GM20000 (cell line): ENCODE results near the gene STAC.

Source experiments
- DNase-seq: peaks from one replicate; pipeline ENCODE4 v3.0.0; 2012; ENCODE audit warnings: low spot score
- TF ChIP-seq, protein P1 (sequence below): IDR thresholded peaks from 2 replicates; pipeline ENCODE4 v1.5.1; 2012; ENCODE audit warnings: mild to moderate bottlenecking, control low read depth; ENCODE audit errors: extremely low read depth, missing control alignments

STAC gene

DNA sequence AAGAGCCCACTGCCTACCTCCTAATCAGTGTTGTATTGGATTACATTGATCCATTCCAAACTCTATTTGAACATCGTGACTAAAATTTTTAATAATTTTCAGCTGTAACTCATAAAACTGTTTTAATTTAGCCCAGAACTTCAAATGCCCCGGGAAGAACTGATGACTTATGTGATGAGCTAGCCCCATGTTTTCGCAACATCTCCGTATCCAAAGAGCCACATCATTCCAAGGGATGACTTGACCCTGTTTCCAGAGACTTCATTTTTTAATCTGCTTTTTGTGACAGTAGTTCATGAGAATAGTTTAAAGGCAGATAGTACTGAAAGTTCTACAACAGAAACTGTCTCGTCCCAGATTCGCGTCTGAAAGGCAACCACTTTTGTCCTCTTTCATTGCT is 97.4 kb downstream of the STAC start:
- no peak for DNase-seq
- TF ChIP-seq, protein P1, sequence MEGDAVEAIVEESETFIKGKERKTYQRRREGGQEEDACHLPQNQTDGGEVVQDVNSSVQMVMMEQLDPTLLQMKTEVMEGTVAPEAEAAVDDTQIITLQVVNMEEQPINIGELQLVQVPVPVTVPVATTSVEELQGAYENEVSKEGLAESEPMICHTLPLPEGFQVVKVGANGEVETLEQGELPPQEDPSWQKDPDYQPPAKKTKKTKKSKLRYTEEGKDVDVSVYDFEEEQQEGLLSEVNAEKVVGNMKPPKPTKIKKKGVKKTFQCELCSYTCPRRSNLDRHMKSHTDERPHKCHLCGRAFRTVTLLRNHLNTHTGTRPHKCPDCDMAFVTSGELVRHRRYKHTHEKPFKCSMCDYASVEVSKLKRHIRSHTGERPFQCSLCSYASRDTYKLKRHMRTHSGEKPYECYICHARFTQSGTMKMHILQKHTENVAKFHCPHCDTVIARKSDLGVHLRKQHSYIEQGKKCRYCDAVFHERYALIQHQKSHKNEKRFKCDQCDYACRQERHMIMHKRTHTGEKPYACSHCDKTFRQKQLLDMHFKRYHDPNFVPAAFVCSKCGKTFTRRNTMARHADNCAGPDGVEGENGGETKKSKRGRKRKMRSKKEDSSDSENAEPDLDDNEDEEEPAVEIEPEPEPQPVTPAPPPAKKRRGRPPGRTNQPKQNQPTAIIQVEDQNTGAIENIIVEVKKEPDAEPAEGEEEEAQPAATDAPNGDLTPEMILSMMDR = no peak

DNA sequence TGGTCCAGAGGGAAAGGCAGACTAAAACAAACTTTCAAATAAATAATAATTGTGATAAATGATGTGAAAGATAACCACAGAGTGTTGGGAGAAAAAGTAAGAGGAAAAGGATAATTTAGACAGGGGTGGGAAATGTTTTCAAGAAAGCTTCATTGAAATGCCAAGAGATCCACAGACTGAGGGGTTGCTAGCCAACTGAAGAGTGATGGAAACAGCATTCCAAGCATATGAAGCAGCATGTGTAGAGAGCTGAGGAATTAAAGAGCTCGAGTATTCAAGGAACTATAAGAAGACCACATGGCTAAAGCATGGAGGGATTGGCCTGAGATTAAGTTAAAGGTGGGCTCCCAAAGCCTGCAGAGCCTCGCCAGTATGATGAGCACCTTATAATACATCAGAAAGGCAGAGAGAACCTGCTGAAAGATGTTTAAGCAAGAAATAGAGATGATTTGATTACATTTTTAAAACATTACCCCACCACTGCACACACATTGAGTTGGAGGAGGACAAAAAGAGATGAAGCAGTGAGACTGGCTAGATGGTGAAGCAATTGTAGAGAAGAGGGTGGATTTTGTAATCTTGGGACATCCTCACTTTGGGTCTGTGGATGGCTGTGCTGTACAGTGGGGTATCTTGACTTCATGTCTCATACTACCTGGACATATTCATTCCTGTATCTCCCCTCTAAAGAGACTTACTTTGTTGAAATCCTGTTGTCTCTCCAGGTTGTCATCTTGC is 100.8 kb downstream of the STAC start:
- DNase-seq = no peak
- TF ChIP-seq, protein P1 = no peak

DNA sequence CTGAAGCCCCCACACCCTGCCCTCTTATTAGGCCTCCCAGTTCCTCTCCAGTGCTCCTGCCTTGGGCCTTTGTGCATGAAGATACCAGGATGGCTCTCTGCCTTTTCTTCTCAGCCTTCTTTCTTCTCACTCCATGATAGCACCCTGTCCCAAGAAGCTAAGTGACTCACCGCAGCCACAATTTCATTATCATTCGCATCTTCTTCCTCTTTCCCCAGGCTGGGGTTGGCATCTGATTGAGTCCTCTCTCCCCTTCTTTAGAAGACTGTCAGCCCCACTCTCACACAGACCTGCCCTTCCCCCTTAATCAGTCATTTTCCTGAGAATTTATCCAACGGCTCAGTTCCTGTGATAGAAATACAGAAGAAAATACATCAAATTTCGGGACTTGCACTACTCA is 102.0 kb downstream of the STAC start:
- DNase-seq = no peak
- TF ChIP-seq, protein P1 = no peak

DNA sequence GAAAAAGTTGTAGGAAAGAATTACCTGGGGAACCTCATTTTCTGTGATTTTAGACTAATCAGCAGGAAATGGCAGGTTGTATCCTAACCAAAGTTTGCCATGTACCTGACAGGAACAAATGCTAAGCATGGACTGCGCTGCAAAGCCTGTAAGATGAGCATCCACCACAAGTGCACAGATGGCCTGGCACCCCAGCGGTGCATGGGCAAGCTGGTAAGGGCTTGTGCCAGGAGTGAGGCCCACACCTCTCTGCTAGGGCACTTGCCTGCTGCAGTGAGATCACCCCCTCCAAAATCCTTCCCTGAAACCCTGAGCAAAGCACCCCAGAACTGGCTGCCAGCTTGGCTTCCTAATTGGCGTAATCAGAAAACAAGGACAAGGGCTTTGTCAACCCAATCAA is 102.6 kb downstream of the STAC start:
- DNase-seq = no peak
- TF ChIP-seq, protein P1 = no peak

DNA sequence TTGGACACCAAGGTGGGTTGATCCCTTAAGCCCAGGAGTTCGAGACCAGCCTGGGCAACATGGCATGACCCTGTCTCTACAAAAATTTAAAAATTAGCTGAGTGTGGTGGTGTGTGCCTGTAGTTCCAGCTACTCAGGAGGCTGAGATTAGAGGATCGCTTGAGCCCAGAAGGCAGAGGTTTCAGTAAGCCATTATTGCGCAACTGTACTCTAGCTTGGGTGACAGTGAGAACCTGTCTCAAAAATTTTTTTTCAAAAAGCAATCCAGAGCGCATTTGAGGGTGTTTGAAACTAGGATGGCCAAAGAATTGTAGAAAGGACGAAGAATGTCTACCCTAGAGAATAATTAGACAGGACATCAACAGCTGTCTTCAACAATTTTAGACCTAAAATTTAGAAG is 103.4 kb downstream of the STAC start:
- TF ChIP-seq, protein P1 = no peak
- no peak for DNase-seq

DNA sequence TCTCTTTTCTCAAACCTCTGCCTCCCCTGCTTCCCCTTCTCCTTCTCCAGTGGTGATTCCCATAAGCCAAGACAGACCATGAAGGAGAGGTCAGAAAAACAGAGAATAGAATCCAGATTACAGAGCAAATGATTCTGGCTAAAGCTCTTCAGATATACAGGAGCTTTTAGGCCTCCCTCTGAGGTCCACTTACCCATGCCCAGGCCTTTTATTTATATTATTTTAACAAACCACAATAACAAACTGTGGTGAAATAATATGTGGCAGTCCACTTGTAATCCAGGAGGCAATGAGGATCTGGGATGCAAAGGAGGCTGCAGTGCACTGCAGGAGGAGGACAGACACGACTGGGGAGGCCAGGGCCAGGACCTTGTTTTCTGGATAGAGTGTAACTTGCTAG is 104.1 kb downstream of the STAC start:
- DNase-seq = no peak
- TF ChIP-seq, protein P1 = no peak

GRCh38 chr3:36486009-36486795 is 105.9 kb downstream of the STAC start:
- TF ChIP-seq, protein P1 = no peak
- DNase-seq = no peak
